Osteocyte (in vitro differentiated cells): ENCODE measurements around the gene HOXD4. TPM values are rescaled to one million over a fixed set of nuclear protein-coding genes. Genes with fewer than 3 reads are reported as not detected.

Source experiments
- DNase-seq: peaks from one replicate; pipeline ENCODE4 v3.0.0; 2021; ENCODE audit warnings: mixed read lengths; ENCODE audit not compliant: unreplicated experiment; ENCODE audit errors: extremely low spot score
- H3K27ac Mint-ChIP-seq: one replicate; pipeline ENCODE4 v1.8.0; 2021; ENCODE audit warnings: mild to moderate bottlenecking, mixed read lengths; ENCODE audit not compliant: unreplicated experiment
- H3K27me3 Mint-ChIP-seq: one replicate; pipeline ENCODE4 v1.8.0; 2021; ENCODE audit warnings: mixed read lengths; ENCODE audit not compliant: unreplicated experiment
- H3K36me3 Mint-ChIP-seq: one replicate; pipeline ENCODE4 v1.8.0; 2021; ENCODE audit warnings: mixed read lengths; ENCODE audit not compliant: unreplicated experiment
- H3K4me1 Mint-ChIP-seq: one replicate; pipeline ENCODE4 v1.8.0; 2021; ENCODE audit warnings: mixed read lengths; ENCODE audit not compliant: unreplicated experiment
- H3K4me3 Mint-ChIP-seq: one replicate; pipeline ENCODE4 v1.8.0; 2021; ENCODE audit warnings: mild to moderate bottlenecking, moderate library complexity, mixed read lengths; ENCODE audit not compliant: unreplicated experiment
- H3K9me3 Mint-ChIP-seq: one replicate; pipeline ENCODE4 v1.8.0; 2021; ENCODE audit warnings: mixed read lengths; ENCODE audit not compliant: unreplicated experiment
- CTCF ChIP-seq: fragments of 200-600 bp; sonication (generic); IDR thresholded peaks from 2 replicates; pipeline ENCODE4 v1.5.0; 2021; ENCODE audit warnings: antibody characterized with exemption, mild to moderate bottlenecking, moderate library complexity
- total RNA-seq: library from RNA; stranded (reverse); gene quantifications from 2 replicates; pipeline ENCODE4 v1.2.1, GENCODE V29; 2021

The HOXD4 gene
- total RNA-seq, 1 donor from 2014 or later: not detected

DNA sequence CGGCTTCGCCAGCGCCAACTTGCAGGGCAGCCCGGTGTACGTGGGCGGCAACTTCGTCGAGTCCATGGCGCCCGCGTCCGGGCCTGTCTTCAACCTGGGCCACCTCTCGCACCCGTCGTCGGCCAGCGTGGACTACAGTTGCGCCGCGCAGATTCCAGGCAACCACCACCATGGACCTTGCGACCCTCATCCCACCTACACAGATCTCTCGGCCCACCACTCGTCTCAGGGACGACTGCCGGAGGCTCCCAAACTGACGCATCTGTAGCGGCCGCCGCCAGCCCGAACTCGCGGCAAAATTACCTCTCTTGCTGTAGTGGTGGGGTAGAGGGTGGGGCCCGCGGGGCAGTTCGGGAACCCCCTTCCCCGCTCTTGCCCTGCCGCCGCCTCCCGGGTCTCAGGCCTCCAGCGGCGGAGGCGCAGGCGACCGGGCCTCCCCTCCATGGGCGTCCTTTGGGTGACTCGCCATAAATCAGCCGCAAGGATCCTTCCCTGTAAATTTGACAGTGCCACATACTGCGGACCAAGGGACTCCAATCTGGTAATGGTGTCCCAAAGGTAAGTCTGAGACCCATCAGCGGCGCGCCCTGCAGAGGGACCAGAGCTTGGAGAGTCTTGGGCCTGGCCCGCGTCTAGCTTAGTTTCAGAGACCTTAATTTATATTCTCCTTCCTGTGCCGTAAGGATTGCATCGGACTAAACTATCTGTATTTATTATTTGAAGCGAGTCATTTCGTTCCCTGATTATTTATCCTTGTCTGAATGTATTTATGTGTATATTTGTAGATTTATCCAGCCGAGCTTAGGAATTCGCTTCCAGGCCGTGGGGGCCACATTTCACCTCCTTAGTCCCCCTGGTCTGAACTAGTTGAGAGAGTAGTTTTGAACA is 20.9 kb downstream of the HOXD4 start:
- H3K27ac Mint-ChIP-seq: no peak overlapping the region
- peaks cover 3% of the 10 kb centered on the region for H3K4me1 Mint-ChIP-seq
- peak; percentile 49 for DNase-seq
- no peaks in the 10 kb centered on the region for H3K36me3 Mint-ChIP-seq
- no peak overlapping the region for H3K4me3 Mint-ChIP-seq
- no peaks in the 10 kb centered on the region for H3K9me3 Mint-ChIP-seq
- peaks cover 82% of the 10 kb centered on the region for H3K27me3 Mint-ChIP-seq
- TF ChIP-seq CTCF: no peak

DNA sequence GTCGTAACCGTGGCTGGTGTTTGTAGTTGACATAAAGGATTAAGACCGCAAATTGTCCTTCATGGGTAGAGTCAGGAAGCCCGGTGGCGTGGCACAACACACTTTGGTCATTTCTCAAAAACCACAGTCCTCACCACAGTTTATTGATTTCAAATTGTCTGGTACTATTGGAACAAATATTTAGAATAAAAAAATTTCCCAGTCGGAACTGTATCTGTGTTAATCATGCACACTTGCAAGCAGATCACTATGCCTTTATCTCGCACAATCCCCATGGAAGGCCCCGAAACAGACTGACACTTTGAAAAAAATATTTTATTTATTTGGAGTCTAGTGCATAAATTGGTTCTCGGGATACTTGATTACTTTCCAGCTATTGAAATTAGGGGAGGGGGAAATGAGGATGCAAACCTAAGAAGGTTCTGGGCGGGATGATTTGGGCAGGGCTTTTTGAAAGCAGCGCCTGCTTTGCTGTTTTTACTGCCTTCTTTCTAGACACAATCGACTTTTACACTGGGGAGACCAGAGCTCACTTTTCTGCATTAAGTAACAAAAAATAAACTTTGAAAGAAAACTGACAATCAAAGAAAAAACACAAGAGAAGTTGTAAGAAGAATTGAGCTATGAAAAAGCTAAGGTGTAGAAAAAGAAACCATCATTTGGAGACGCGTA is 21.7 kb downstream of the HOXD4 start:
- DNase-seq: no peak
- Mint-ChIP-seq H3K4me3 (no peak overlapping the region), H3K27ac (no peak overlapping the region), H3K36me3 (no peaks in the 10 kb centered on the region), H3K27me3 (peaks cover 81% of the 10 kb centered on the region), H3K9me3 (no peaks in the 10 kb centered on the region), H3K4me1 (peaks cover 3% of the 10 kb centered on the region)
- no peak for TF ChIP-seq CTCF

DNA sequence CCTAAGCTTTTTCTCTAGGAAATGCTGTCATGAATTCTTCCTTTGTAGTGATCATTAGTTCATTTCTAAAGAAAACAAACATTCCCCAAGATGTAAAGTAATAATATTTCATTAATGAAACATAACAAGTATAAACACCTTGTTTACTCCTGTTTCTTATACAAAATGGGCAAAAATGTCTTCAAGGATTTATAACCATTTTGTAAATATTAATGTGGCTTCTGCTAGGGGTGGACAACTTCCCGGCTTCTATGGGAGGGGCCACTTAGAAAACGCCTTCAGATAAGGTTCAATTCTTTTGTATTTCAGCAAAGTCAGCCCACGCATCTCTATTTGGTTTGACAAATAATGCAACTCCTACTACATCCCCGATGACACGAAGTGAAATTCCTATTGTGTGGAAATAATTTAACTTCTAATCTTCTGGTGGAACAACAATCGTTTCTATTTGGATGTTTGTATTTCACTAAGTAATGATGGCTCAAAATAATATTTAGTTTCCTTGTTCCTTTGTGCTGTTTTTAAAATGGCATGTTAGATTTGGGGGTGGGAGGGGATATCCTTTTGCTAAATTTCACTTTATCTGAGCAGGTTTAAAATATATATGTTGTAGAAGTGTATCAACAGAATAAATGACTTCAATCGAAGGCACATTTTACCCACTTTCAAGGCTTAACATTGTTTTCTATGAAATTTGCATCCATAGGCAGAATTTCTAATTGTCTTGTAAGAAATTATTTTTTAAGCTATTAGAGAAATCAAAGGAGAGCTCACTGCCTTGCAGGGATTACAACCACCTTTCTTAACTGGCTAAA is 22.4 kb downstream of the HOXD4 start:
- peaks cover 86% of the 10 kb centered on the region for H3K27me3 Mint-ChIP-seq
- H3K4me1 Mint-ChIP-seq: peaks cover 4% of the 10 kb centered on the region
- H3K27ac Mint-ChIP-seq: no peak overlapping the region
- TF ChIP-seq CTCF: no peak
- H3K4me3 Mint-ChIP-seq: no peak overlapping the region
- no peaks in the 10 kb centered on the region for H3K9me3 Mint-ChIP-seq
- H3K36me3 Mint-ChIP-seq: no peaks in the 10 kb centered on the region
- DNase-seq: no peak

GRCh38 chr2:176174382-176174823 is 23.1 kb downstream of the HOXD4 start:
- Mint-ChIP-seq H3K27me3 (peaks cover 91% of the 10 kb centered on the region), H3K36me3 (no peaks in the 10 kb centered on the region), H3K9me3 (no peaks in the 10 kb centered on the region), H3K27ac (no peak overlapping the region), H3K4me3 (no peak overlapping the region), H3K4me1 (peaks cover 4% of the 10 kb centered on the region)
- no peak for DNase-seq
- TF ChIP-seq CTCF: no peak
